Stimulated activated CD4-positive, alpha-beta T cell treated with anti-CD3 and anti-CD28 coated beads, Interleukin-2, amount 100 ng/mL, for 4 hours (primary cell): ENCODE data around the gene TOE1.
"Not testable (repeated sequence)": the region's sequence is repeated elsewhere in the genome, so short reads cannot be mapped to it uniquely, and the experiment has no call there.

Source experiments
- DNase-seq: peaks from one replicate; pipeline ENCODE4 v3.0.0-alpha.2; 2020; ENCODE audit warnings: low read depth

The TOE1 gene

GRCh38 chr1:45339789-45340558, at the start of gene TOE1, which contains the start of gene MUTYH:
TSS of gene TOE1 (plus strand) at chr1:45340170. CDS start at chr1:45340253, 83 bp downstream.
TSS of gene MUTYH (minus strand) at chr1:45340440. CDS start at chr1:45334505, 5,935 bp downstream.
- peak; percentile 89 for DNase-seq

GRCh38 chr1:45291002-45291401, 49.0 kb upstream of the TOE1 start:
- DNase-seq: not testable (repeated sequence)

DNA sequence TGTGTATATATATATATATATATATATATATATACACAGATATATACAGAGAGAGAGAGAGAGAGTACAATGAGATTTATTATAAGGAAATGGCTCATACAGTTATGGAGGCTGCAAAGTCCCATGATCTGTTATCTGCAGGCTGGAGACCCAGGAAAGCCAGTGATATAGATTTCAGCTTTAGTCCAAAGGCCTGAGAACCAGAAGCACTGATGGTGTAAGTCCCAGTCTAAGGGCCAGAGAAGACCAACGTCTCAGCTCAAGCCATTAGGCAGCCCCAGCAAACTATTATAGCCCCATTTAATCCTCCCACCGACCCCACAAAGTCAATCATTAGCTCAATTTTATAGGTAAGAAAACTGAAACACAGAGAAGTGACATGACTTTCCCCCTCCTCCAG, 48.3 kb upstream of the TOE1 start:
- no peak for DNase-seq

DNA sequence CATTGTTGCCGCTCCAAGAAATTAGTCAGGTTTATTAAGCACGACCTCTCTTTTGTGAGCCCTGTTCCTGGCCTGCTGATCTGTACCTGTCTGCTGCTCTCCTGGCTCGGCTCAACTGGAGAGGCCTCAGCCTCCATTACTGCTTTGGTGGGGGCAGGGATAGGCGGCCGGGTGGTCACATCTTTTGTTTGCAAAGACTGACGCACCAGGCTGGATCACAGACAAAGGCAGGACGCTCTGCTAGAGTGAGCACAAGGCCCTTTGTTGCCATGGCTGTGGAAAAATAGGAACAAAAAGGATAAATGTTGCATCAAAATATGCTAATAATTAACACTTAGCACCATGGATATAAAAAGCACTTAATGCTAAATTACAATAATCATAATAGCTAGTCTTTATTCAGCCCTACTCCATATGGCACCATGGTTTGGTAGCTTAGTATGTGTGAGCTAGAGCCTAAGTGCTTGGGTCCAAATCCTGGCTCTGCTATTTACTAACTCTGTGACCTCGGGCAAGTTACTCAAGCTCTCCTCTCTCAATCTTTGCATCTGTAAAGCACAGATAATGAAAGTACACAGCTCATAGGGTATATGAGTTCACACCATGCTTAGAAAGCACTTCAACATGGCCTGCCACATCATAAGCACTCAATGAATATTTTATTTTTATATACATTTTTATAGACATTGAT, 42.2 kb upstream of the TOE1 start:
- no peak for DNase-seq

- DNase-seq: no peak
Measured at GRCh38 chr1:45299296-45299695, 40.7 kb upstream of the TOE1 start.

DNA sequence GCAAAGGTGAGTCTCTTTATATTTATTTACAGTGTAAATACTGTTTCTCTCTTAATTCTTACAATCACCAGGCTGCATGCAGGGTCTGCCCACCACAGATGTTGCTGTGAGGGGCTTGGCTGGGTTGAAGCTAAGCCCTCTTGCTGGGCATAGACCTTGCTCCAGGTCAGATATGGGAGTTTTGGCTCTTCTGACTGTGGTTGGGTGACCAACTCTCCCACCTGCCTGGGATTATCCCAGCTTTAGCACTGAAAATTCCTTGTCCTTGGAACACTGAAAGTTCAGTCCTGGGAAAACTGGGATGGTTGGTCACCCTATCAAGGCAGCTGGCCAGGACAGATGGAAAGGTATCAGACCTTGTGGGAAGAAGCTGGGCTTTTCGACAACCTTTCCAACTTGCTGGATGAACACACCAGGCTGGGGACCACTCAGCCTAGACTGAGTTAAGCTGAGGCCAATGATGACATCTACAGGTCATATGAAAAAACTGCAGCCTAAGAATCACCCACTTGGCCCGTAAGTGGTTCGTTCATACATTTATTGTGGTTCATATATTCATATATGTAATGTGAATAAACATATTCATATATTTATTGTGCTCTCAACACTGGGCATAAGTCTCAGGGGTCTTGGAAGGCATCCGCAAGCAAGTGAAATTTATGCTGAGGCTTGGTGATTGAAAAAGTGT, 39.8 kb upstream of the TOE1 start:
- peak; percentile 27 for DNase-seq

DNA sequence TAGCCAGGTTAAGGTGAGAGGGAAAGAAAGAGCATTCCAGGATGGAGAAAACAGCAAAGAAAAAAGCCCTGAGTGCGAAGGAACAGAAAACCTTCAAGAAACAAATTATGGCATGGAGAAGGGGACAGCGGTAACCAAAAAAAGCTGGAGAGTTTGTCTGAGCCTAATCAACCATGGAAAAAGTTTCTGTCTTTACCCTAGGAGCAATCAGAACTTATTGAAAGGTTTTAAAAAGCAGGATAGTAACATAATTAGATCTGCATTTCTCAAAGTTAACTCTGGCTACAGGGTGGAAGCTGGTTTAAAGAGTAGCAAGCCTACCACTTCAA, 39.3 kb upstream of the TOE1 start:
- DNase-seq: no peak

DNA sequence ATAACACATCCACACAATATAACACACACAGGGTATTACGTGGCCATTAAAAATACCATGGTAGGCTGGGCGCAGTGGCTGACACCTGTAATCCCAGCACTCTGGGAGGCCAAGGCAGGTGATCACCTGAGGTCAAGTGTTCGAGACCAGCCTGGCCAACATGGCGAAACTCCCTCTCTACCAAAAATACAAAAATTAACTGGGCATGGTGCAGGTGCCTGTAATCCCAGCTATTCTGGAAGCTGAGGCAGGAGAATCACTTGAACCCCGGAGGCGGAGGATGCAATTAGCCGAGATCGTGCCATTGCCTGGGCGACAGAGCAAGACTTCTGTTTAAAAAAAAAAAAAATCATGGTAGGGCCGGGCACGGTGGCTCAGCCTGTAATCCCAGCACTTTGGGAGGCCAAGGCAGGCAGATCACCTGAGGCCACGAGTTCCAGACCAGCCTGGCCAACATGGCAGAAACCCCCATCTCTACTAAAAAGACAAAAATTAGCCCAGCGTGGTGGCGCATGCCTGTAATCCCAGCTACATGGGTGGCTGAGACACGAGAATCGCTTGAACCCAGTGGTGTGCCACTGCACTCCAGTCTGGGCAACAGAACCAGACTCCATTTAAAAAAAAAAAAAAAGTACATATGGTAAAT, 37.3 kb upstream of the TOE1 start:
- DNase-seq: no peak

DNA sequence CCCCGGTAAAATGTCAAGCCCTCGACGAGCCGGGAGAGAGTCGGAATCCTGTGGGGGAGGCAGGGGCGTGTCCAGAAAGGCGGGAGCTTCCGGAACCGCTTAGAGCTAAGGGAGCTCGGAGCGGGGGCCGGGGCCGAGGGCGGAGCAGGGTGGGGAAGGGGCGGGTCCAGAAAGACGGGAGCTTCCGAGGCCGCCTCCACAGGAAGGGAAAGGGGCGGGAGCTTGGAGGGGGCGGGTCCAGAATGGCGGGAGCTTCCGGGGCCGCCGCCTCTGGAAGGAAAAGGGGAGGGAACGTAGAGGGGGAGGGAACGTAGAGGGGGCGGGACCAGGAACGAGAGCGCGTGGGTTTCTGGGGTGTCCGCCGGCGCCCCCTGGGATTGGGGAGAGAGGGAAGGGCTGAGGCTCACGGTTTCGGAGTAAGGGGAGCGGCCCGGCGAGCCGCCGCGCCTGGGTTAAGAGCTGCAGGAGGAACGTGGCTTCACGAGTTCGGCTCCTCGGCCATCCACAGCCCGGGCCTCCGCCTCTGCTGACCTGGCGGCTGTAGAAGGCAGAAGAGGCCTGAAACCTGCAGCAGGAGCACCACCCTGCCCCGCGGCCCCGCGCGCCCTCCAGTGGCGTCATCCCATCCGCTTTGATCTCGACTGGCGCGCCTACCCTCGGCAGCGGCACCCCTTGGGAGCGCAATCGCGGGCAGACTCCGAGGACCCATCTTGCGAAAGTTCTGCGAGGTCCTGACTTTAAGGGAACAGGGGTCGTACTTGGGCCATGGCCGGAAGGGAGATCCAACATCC, 36.3 kb upstream of the TOE1 start:
- peak; percentile 99 for DNase-seq

DNA sequence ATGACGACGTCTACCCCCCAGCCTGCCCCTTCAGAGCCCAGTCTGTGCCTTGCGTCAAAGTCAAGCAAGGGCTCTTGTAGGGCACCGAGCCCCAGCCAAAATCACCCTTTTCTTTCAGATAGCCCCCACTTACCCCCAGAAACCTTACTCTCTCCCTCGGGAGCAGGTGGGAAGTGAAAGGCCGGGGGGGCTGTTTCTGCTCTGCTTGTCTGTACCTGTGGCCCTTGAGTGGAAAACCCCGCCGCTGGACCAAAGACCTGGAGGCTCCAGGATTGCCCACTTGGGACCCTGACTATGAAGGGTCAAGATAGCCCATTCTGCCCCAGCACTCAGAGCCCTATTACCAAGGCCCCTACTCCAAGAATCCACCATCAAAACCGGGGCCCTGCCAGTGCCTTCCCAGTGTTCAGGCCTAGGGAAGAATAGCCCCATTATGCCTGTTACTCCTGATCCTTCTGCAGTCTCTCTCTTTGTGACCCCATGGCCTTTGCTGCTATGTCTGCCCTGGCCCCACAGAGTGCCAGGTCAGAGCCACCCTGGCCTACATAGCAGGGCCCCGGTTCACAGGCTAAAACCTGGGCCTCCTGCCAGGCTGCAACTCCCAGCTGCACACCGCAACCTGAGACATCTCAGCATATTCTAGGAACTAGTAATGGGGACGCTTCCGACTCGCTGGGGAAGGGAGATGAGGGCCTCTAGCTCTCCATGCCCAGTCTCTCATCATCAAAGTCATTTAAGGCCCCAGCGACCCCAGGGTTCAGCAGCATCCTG, 35.5 kb upstream of the TOE1 start:
- no peak for DNase-seq

GRCh38 chr1:45305231-45305630, 34.7 kb upstream of the TOE1 start:
- DNase-seq: no peak

DNA sequence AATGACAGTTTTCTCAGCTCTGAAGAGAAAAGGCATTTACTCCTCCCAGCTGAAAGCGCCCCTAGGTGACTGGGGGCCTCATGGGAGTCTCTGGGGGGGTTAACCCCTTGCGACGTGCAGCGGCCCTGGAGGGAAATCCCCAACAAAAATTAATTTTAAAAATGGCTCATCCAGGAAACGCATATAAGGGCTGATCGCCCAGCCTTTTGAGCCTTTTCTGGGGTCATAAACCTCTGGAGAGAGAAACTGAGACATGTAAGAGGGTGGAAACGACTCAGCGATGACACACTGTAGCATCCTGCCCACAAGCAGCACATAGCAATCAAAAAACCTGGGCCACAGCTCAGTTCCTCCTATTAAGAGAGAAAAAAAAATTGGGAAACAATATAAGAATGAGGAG, 33.7 kb upstream of the TOE1 start:
- no peak for DNase-seq

GRCh38 chr1:45306905-45307304, 33.1 kb upstream of the TOE1 start:
- no peak for DNase-seq

DNA sequence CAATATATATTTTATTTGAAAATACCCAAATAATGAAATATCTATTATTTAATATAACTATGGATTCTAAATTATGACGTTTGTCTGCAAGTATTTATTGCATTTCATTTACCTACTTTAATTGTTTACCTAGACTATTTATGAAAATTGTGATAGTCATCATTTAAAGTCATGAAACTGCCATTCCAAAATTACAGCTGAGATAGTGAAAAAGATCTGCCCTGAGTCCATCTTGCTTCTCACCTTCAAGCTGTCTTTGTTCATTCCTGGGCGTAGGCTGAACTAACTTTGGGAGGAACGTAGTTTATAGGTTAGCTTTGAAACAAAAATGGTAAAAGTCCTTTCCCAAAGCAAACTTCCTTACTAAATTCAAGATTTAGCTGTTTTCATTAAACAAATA, 25.7 kb upstream of the TOE1 start:
- no peak for DNase-seq

- no peak for DNase-seq
Measured at GRCh38 chr1:45317166-45317565, 22.8 kb upstream of the TOE1 start.

DNA sequence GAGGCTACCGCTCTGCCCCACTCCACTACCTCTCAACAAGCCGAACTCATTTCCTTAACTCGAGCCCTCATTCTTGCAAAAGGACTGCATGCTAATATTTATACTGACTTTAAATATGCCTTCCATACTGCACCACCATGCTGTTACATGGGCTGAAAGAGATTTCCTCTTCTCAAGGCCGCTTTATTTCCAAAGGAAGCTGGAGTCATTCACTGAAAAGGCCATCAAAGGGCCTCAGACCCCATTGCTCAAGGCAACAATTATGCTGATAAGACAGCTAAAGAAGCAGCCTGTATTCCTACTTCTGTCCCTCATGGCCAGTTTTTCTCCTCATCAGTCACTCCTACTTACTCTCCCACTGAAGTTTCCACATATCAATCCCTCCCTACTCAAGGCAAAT, 20.2 kb upstream of the TOE1 start:
- DNase-seq: no peak

GRCh38 chr1:45321444-45321843, 18.5 kb upstream of the TOE1 start:
- no peak for DNase-seq

DNA sequence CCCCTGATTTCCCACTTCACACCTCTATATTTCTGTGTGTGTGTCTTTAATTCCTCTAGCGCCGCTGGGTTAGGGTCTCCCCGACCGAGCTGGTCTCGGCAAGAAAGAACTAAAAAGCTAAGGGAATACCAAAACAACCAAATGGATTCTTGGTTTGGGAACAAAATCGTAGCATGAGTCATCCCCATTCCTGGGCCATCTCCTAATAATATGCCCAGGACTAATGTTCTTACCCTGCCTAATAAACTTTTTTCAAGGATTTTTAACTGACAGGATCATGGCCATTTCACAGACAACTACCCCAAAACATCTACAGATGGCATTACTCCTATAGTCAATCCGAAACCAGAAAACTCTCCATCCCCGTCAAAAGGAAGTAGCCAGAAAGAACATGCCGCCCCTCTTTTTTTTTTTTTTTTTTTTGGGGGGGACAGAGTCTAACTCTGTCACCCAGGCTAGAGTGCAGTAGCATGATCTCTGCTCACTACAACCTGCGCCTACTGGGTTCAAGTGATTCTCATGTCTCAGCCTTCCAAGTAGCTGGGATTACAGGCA, 17.4 kb upstream of the TOE1 start:
- no peak for DNase-seq

- no peak for DNase-seq
Measured at GRCh38 chr1:45325851-45326506, 14.0 kb upstream of the TOE1 start.
